ENCODE results near the gene FAAH.

FAAH gene

DNA sequence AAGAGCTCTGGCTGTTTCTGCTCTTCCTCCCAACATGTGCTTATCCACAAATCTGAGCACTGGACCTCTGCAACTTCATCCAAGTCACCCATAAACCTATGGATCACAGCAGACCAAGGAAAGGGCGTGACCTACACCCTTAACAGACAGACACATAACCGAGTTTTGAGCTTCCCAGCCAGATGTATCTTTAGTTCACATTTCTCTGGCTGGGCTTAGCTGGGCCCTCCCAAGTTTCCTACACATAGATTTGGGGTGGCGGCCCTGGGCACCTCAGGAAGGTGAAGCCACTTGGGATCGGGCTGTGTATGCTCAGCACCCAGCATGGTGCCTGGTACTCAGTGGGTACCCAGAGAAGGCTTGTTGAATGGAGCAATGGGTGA is 26.4 kb downstream of the FAAH start:
- Mint-ChIP-seq H3K27me3 (ENCODE audit: low read depth) (peaks cover 26% of the 10 kb centered on the region), H3K4me3 (no peak overlapping the region), H3K27ac (no peak overlapping the region), H3K4me1 (no peaks in the 10 kb centered on the region), H3K36me3 (ENCODE audit: low read depth) (no peaks in the 10 kb centered on the region), H3K9me3 (no peaks in the 10 kb centered on the region)
- TF ChIP-seq CTCF (IDR thresholded peaks at IDR 0.05; ENCODE audit: unreplicated experiment in 3 of 3), result no peak

DNA sequence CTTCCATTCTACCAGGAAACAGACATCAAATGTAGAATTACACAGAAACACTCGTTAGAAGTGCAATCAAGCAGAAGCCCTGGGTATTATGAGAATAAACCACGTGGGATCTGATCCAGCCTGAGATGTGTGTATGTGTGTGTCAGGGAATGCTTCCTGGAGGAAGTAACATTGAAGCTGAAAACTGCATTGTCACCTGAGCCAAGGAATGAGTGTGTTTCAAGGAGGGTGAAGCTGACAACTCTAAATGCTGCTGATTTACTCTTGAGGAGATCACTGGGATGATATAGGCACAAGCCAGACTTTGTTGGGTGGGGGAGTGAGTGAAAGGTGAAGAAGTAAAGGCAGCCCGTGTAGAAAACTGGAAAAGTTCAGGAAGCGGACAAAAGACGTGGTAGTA is 27.6 kb downstream of the FAAH start:
- H3K27ac Mint-ChIP-seq, result no peak overlapping the region
- no peak overlapping the region for H3K4me3 Mint-ChIP-seq
- no peaks in the 10 kb centered on the region for H3K4me1 Mint-ChIP-seq
- H3K36me3 Mint-ChIP-seq (ENCODE audit: low read depth), result no peaks in the 10 kb centered on the region
- H3K9me3 Mint-ChIP-seq, result no peaks in the 10 kb centered on the region
- no peak for TF ChIP-seq CTCF (IDR thresholded peaks at IDR 0.05; ENCODE audit: unreplicated experiment in 3 of 3)
- H3K27me3 Mint-ChIP-seq (ENCODE audit: low read depth), result peaks cover 26% of the 10 kb centered on the region

DNA sequence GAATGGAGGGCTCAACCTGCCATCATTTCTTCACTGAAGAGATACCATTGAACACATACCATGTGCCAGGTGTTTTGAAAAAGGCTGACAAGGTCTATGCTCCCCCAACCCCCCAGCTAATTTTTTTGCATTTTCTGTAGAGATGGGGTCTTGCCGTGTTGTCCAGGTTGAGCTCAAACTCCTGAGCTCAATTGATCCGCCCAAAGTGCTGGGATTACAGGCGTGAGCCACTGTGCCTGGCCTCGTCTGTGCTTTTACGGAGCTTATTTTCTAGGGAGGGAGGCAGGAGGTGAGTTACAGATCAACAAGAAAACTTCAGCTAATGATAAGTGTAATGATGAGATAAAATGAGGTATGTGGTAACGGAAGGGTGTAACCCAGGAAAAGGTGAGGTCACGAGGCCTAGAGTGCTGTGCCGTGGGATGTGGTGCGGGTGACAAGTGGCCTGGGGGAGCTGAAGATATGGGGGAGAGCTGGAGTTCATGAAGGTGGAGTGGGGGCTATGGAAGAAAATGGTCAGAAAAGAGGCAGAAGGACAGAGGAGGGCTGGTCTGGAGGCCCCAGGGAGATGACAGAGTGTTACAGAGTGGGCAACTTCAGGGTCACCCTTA is 28.2 kb downstream of the FAAH start:
- Mint-ChIP-seq H3K4me3 (no peak overlapping the region), H3K4me1 (no peaks in the 10 kb centered on the region), H3K36me3 (ENCODE audit: low read depth) (no peaks in the 10 kb centered on the region), H3K9me3 (no peaks in the 10 kb centered on the region), H3K27me3 (ENCODE audit: low read depth) (peaks cover 26% of the 10 kb centered on the region), H3K27ac (no peak overlapping the region)
- TF ChIP-seq CTCF (IDR thresholded peaks at IDR 0.05; ENCODE audit: unreplicated experiment in 3 of 3), result no peak

GRCh38 chr1:46423574-46424240 is 29.6 kb downstream of the FAAH start:
- no peak for TF ChIP-seq CTCF (IDR thresholded peaks at IDR 0.05; ENCODE audit: unreplicated experiment in 3 of 3)
- Mint-ChIP-seq H3K4me1 (no peaks in the 10 kb centered on the region), H3K4me3 (no peak overlapping the region), H3K27ac (no peak overlapping the region), H3K27me3 (ENCODE audit: low read depth) (peaks cover 32% of the 10 kb centered on the region), H3K9me3 (no peaks in the 10 kb centered on the region), H3K36me3 (ENCODE audit: low read depth) (no peaks in the 10 kb centered on the region)

DNA sequence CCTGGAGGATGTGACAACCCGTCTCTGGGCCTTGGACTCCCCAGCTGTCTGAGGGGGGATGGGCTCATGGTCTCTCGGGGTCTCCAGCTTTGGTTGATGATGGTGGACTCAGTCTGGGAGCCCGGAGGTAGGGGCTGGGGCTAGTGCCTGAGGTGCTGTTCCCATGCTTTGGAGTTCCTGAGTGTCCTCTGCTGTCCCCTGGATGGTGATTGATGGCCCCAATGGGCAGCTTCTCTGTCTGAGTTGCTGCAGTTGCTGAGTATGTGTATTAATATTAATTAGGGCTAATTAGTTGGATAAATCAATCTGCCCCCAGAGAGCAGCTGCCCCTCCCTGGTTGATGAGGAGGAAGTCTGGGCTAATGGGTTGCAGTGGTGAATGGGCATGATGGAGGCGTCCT is 30.6 kb downstream of the FAAH start:
- peaks cover 32% of the 10 kb centered on the region for H3K27me3 Mint-ChIP-seq (ENCODE audit: low read depth)
- TF ChIP-seq CTCF (IDR thresholded peaks at IDR 0.05; ENCODE audit: unreplicated experiment in 3 of 3), result no peak
- no peaks in the 10 kb centered on the region for H3K9me3 Mint-ChIP-seq

DNA sequence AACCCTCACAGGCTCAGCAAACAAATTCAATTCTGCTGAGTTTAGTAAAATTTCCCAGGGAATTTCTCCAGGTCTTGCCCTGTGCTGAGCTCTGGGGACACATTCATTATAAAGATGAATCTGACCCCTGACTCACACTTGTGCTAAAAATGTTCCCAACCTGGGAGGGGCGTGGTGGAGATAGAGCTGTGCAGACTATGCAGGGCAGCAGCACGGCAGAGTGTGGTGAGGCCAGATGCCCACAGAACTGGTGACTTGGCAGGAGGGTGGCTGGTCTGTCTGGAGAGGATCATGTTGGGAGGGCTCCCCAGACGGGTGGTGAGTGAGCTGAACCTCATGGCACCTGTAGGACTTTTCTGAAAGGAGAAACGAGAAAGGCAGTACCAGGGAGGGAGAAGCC is 31.6 kb downstream of the FAAH start:
- Mint-ChIP-seq H3K36me3 (ENCODE audit: low read depth) (no peaks in the 10 kb centered on the region), H3K4me1 (no peaks in the 10 kb centered on the region), H3K9me3 (no peaks in the 10 kb centered on the region), H3K27me3 (ENCODE audit: low read depth) (peaks cover 31% of the 10 kb centered on the region), H3K27ac (no peak overlapping the region), H3K4me3 (no peak overlapping the region)
- TF ChIP-seq CTCF (IDR thresholded peaks at IDR 0.05; ENCODE audit: unreplicated experiment in 3 of 3), result no peak

More for the DNA sequence above, 30.6 kb downstream of the FAAH start:
- Mint-ChIP-seq H3K4me3 (no peak overlapping the region), H3K27ac (no peak overlapping the region), H3K36me3 (ENCODE audit: low read depth) (no peaks in the 10 kb centered on the region), H3K4me1 (no peaks in the 10 kb centered on the region)
